ENCODE data around the gene ENKUR. TPM values are rescaled to one million over a fixed set of nuclear protein-coding genes. Genes with fewer than 3 reads are reported as not detected.
A peak's percentile ranks its signal among the peaks of the same experiment; 100 is the strongest.
"Not testable (repeated sequence)": the region's sequence is repeated elsewhere in the genome, so short reads cannot be mapped to it uniquely, and the experiment has no call there.

Gene ENKUR
- total RNA-seq, 2 donors from 2014 or later = not detected

- no peak for DNase-seq
- intact Hi-C loops (cut with DNase I) = loop anchor here in 1 of 2 donors (10.0 kb wide), 1 partner anchor 233 kb away; the partner anchor contains the start of gene ARHGAP21
- peak; percentile 62 to 80 for ATAC-seq
Measured at GRCh38 chr10:24958091-24958720, 57.8 kb downstream of the ENKUR start.

GRCh38 chr10:24957624-24958051 is 58.3 kb downstream of the ENKUR start:
- DNase-seq, ATAC-seq: not testable (repeated sequence)
- intact Hi-C loops (cut with DNase I) = loop anchor here in 1 of 2 donors (10.0 kb wide), 1 partner anchor 233 kb away; the partner anchor contains the start of gene ARHGAP21

GRCh38 chr10:24953675-24954074 is 62.3 kb downstream of the ENKUR start:
- intact Hi-C loops (cut with DNase I) = loop anchor here in 1 of 2 donors (10.0 kb wide), 1 partner anchor 229 kb away; the partner anchor contains the start of gene ARHGAP21
- peak; percentile 17 to 23 for ATAC-seq
- peak; percentile 32 for DNase-seq

- ATAC-seq (peak; percentile 67 to 69), DNase-seq (peak; percentile 51)
- intact Hi-C loops (cut with DNase I) = loop anchor here in 1 of 2 donors (10.0 kb wide), 1 partner anchor 228 kb away; the partner anchor contains the start of gene ARHGAP21
Measured at GRCh38 chr10:24952707-24953645, 63.0 kb downstream of the ENKUR start.

- DNase-seq (peak; percentile 46), ATAC-seq (peak; percentile 61 to 62)
- intact Hi-C loops (cut with DNase I) = loop anchor here in 1 of 2 donors (10.0 kb wide), 1 partner anchor 227 kb away; the partner anchor contains the start of gene ARHGAP21
Measured at GRCh38 chr10:24952143-24952706, 63.7 kb downstream of the ENKUR start, which contains the start of gene PRTFDC1. Gene PRTFDC1 (minus strand): TSS chr10:24952606. CDS start chr10:24952575, 31 bp downstream.

- peak; percentile 40 for DNase-seq
- intact Hi-C loops (cut with DNase I) = loop anchor here in 1 of 2 donors (10.0 kb wide), 1 partner anchor 227 kb away; the partner anchor contains the start of gene ARHGAP21
- ATAC-seq = peak; percentile 24 to 32
Measured at GRCh38 chr10:24951201-24952142, 64.5 kb downstream of the ENKUR start.

- ATAC-seq = no peak
- DNase-seq = no peak
- intact Hi-C loops (cut with DNase I) = loop anchor here in 1 of 2 donors (10.0 kb wide), 1 partner anchor 226 kb away; the partner anchor contains the start of gene ARHGAP21
Measured at GRCh38 chr10:24950439-24950838, 65.5 kb downstream of the ENKUR start.

GRCh38 chr10:24949616-24950015 is 66.3 kb downstream of the ENKUR start:
- intact Hi-C loops (cut with DNase I) = loop anchor here in 1 of 2 donors (10.0 kb wide), 1 partner anchor 225 kb away; the partner anchor contains the start of gene ARHGAP21
- DNase-seq (no peak), ATAC-seq (no peak)

- intact Hi-C loops (cut with DNase I) = no loop called here
- DNase-seq (no peak), ATAC-seq (peak; percentile 17 to 55)
Measured at GRCh38 chr10:24947304-24948097, 68.5 kb downstream of the ENKUR start.

- peak; percentile 12 to 88 for ATAC-seq
- intact Hi-C loops (cut with DNase I) = no loop called here
Measured at GRCh38 chr10:24944512-24945255, 71.3 kb downstream of the ENKUR start.

GRCh38 chr10:24938525-24938924 is 77.4 kb downstream of the ENKUR start:
- intact Hi-C loops (cut with DNase I) = no loop called here
- ATAC-seq (no peak), DNase-seq (no peak)

More at GRCh38 chr10:24944512-24945255, 71.3 kb downstream of the ENKUR start:
- DNase-seq = no peak

- ATAC-seq (no peak), DNase-seq (no peak)
- intact Hi-C loops (cut with DNase I) = no loop called here
Measured at GRCh38 chr10:24938076-24938475, 77.9 kb downstream of the ENKUR start.

- ATAC-seq (no peak), DNase-seq (no peak)
- intact Hi-C loops (cut with DNase I) = no loop called here
Measured at GRCh38 chr10:24935504-24936292, 80.3 kb downstream of the ENKUR start.

Measured in left cardiac atrium (tissue), 4 donors.